Measurements from ENCODE around the gene PICK1. TPM values are rescaled to one million over a fixed set of nuclear protein-coding genes. Genes with fewer than 3 reads are reported as not detected.

Gene PICK1
- total and polyA plus RNA-seq, 2 of the 13 experiments (the other 11 are each of a cell fraction or from before 2014, with no cell fraction given): 19.3 to 25.3 TPM

GRCh38 chr22:38110008-38110862, 53.0 kb downstream of the PICK1 start, which contains the start of gene BAIAP2L2 (continued):
- TF ChIP-seq, protein P1, sequence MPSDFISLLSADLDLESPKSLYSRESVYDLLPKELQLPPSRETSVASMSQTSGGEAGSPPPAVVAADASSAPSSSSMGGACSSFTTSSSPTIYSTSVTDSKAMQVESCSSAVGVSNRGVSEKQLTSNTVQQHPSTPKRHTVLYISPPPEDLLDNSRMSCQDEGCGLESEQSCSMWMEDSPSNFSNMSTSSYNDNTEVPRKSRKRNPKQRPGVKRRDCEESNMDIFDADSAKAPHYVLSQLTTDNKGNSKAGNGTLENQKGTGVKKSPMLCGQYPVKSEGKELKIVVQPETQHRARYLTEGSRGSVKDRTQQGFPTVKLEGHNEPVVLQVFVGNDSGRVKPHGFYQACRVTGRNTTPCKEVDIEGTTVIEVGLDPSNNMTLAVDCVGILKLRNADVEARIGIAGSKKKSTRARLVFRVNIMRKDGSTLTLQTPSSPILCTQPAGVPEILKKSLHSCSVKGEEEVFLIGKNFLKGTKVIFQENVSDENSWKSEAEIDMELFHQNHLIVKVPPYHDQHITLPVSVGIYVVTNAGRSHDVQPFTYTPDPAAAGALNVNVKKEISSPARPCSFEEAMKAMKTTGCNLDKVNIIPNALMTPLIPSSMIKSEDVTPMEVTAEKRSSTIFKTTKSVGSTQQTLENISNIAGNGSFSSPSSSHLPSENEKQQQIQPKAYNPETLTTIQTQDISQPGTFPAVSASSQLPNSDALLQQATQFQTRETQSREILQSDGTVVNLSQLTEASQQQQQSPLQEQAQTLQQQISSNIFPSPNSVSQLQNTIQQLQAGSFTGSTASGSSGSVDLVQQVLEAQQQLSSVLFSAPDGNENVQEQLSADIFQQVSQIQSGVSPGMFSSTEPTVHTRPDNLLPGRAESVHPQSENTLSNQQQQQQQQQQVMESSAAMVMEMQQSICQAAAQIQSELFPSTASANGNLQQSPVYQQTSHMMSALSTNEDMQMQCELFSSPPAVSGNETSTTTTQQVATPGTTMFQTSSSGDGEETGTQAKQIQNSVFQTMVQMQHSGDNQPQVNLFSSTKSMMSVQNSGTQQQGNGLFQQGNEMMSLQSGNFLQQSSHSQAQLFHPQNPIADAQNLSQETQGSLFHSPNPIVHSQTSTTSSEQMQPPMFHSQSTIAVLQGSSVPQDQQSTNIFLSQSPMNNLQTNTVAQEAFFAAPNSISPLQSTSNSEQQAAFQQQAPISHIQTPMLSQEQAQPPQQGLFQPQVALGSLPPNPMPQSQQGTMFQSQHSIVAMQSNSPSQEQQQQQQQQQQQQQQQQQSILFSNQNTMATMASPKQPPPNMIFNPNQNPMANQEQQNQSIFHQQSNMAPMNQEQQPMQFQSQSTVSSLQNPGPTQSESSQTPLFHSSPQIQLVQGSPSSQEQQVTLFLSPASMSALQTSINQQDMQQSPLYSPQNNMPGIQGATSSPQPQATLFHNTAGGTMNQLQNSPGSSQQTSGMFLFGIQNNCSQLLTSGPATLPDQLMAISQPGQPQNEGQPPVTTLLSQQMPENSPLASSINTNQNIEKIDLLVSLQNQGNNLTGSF (CRISPR knock-in tag; IDR thresholded peaks at IDR 0.05): 0 out of 2 replicates have a peak, but pooled peaks have one; percentile 39
- TF ChIP-seq HNRNPH1 (optimal IDR thresholded peaks at IDR 0.05; ENCODE audit: low read depth, low read length): no peak
- TF ChIP-seq, protein P2, sequence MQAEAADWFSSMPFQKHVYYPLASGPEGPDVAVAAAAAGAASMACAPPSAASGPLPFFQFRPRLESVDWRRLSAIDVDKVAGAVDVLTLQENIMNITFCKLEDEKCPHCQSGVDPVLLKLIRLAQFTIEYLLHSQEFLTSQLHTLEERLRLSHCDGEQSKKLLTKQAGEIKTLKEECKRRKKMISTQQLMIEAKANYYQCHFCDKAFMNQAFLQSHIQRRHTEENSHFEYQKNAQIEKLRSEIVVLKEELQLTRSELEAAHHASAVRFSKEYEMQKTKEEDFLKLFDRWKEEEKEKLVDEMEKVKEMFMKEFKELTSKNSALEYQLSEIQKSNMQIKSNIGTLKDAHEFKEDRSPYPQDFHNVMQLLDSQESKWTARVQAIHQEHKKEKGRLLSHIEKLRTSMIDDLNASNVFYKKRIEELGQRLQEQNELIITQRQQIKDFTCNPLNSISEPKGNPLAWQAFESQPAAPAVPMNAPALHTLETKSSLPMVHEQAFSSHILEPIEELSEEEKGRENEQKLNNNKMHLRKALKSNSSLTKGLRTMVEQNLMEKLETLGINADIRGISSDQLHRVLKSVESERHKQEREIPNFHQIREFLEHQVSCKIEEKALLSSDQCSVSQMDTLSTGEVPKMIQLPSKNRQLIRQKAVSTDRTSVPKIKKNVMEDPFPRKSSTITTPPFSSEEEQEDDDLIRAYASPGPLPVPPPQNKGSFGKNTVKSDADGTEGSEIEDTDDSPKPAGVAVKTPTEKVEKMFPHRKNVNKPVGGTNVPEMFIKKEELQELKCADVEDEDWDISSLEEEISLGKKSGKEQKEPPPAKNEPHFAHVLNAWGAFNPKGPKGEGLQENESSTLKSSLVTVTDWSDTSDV (CRISPR knock-in tag; IDR thresholded peaks at IDR 0.05): no peak
- TF ChIP-seq ZNF564 (CRISPR knock-in tag; IDR thresholded peaks at IDR 0.05): no peak
- TF ChIP-seq ZNF280D (CRISPR knock-in tag; IDR thresholded peaks at IDR 0.05): 0 out of 2 replicates have a peak, but pooled peaks have one; percentile 50
- peak; percentile 32; the same call in 1 of the 2 replicates for TF ChIP-seq POLR2AphosphoS5 (IDR thresholded peaks at IDR 0.05; ENCODE audit: low read depth, low read length)
- TF ChIP-seq MNT (IDR thresholded peaks at IDR 0.05): peak; percentile 23; the same call in 1 of the 2 replicates
- peak; percentile 37 for TF ChIP-seq AGO2 (optimal IDR thresholded peaks at IDR 0.05; ENCODE audit: low read depth, low read length)
- TF ChIP-seq ARID3A (IDR thresholded peaks at IDR 0.05; ENCODE audit: low read depth, low read length): peak; percentile 39; the same call in 1 of the 2 replicates
- peak; percentile 40; the same call in 1 of the 2 replicates for TF ChIP-seq PHF21A (CRISPR knock-in tag; IDR thresholded peaks at IDR 0.05)
- 0 out of 2 replicates have a peak, but pooled peaks have one; percentile 22 for TF ChIP-seq FOXO1 (CRISPR knock-in tag; IDR thresholded peaks at IDR 0.05)
- no peak for TF ChIP-seq MLLT10 (CRISPR knock-in tag; IDR thresholded peaks at IDR 0.05)
- 0 out of 2 replicates have a peak, but pooled peaks have one; percentile 28 for TF ChIP-seq TARDBP (CRISPR knock-in tag; IDR thresholded peaks at IDR 0.05)

Measured in HepG2 (cell line).